DND-41 (cell line): ENCODE results near the gene PARVB.
A peak's percentile ranks its signal among the peaks of the same experiment; 100 is the strongest.

Experiments
- ATAC-seq: fragments of 200-7000 bp; cut with Tn5 transposase; 3 replicates; pipeline ENCODE4 v1.9.1; 2021; ENCODE audit warnings: low read depth; ENCODE audit not compliant: insufficient read depth
- DNase-seq: peaks from one replicate; pipeline ENCODE4 v3.0.0-alpha.2; 2020
- H2AFZ ChIP-seq: 2 replicates; pipeline ENCODE4 v1.6.0; 2012; ENCODE audit warnings: low read depth, low read length
- H3K27ac ChIP-seq: 2 replicates; pipeline ENCODE4 v1.5.1; 2012; ENCODE audit warnings: low read length, inconsistent platforms
- H3K27me3 ChIP-seq: fragments of 200-600 bp; sonication (generic); 2 replicates; pipeline ENCODE4 v1.6.0; 2012; ENCODE audit warnings: low read length, mild to moderate bottlenecking, inconsistent platforms; ENCODE audit not compliant: insufficient read depth, poor library complexity
- H3K36me3 ChIP-seq: 2 replicates; pipeline ENCODE4 v1.5.1; 2012; ENCODE audit warnings: low read length, inconsistent platforms; ENCODE audit not compliant: insufficient read depth
- H3K4me1 ChIP-seq: 2 replicates; pipeline ENCODE4 v1.5.1; 2012; ENCODE audit warnings: mild to moderate bottlenecking, low read length; ENCODE audit not compliant: insufficient read depth
- H3K4me2 ChIP-seq: 2 replicates; pipeline ENCODE4 v1.6.0; 2012; ENCODE audit warnings: mild to moderate bottlenecking, moderate library complexity, low read length, inconsistent platforms; ENCODE audit not compliant: insufficient read depth
- H3K4me3 ChIP-seq, 2 experiments: fragments of 200-600 bp in 1 of 2; shearing (Covaris generic) in 1 of 2; 2 replicates each; pipeline ENCODE4 v1.5.1; 2012 to 2016; ENCODE audit warnings: inconsistent platforms in 2 of 2, low read length in 2 of 2, mild to moderate bottlenecking in 2 of 2, low read depth in 1 of 2, moderate library complexity in 1 of 2
- H3K79me2 ChIP-seq: 2 replicates; pipeline ENCODE4 v1.6.0; 2012; ENCODE audit warnings: low read length, inconsistent platforms; ENCODE audit not compliant: insufficient read depth
- H3K9ac ChIP-seq: 2 replicates; pipeline ENCODE4 v1.6.0; 2012; ENCODE audit warnings: low read depth, mild to moderate bottlenecking, inconsistent platforms, low read length, moderate library complexity
- H3K9me3 ChIP-seq: 2 replicates; pipeline ENCODE4 v1.5.1; 2012; ENCODE audit warnings: low read length, moderate library complexity, mild to moderate bottlenecking, inconsistent platforms; ENCODE audit not compliant: insufficient read depth, severe bottlenecking
- H4K20me1 ChIP-seq: 2 replicates; pipeline ENCODE4 v1.6.0; 2012; ENCODE audit warnings: low read length; ENCODE audit not compliant: insufficient read depth
- CTCF ChIP-seq: IDR thresholded peaks from 2 replicates; pipeline ENCODE4 v1.5.1; 2012; ENCODE audit warnings: borderline replicate concordance, low read length, moderate library complexity, mild to moderate bottlenecking; ENCODE audit not compliant: poor library complexity, severe bottlenecking; ENCODE audit errors: extremely low read depth
- EZH2 ChIP-seq: IDR thresholded peaks from 3 replicates; pipeline ENCODE4 v1.6.1; 2012; ENCODE audit warnings: borderline replicate concordance, low read depth, mild to moderate bottlenecking, moderate library complexity, low read length, inconsistent platforms; ENCODE audit not compliant: severe bottlenecking

Gene PARVB

GRCh38 chr22:44076825-44077224 is 52.7 kb downstream of the PARVB start:
- no peak for ATAC-seq
- H4K20me1 ChIP-seq, result 0 out of 2 replicates have a peak, but pooled peaks cover 3% of the 10 kb centered on the region

GRCh38 chr22:44080936-44081861 is 57.1 kb downstream of the PARVB start:
- ATAC-seq (peak; percentile 87), DNase-seq (peak; percentile 76)
- Histone ChIP-seq H3K9me3 (no peaks in the 10 kb centered on the region), H3K4me1 (no peaks in the 10 kb centered on the region), H2AFZ (no peak overlapping the region), H4K20me1 (no peaks in the 10 kb centered on the region), H3K36me3 (no peaks in the 10 kb centered on the region), H3K79me2 (no peaks in the 10 kb centered on the region), H3K9ac (no peak overlapping the region), H3K4me2 (peak overlapping the region; percentile 32), H3K27ac (no peak overlapping the region), H3K27me3 (peaks cover 6% of the 10 kb centered on the region), H3K4me3 (no peak overlapping the region)
- TF ChIP-seq CTCF, result peak; percentile 92
- TF ChIP-seq EZH2, result no peak

More at GRCh38 chr22:44076825-44077224, 52.7 kb downstream of the PARVB start:
- TF ChIP-seq CTCF (no peak), EZH2 (no peak)
- no peaks in the 10 kb centered on the region for H3K79me2 ChIP-seq
- peaks cover 6% of the 10 kb centered on the region for H3K27me3 ChIP-seq
- H3K9me3 ChIP-seq, result no peaks in the 10 kb centered on the region
- H3K9ac ChIP-seq, result no peak overlapping the region
- DNase-seq, result no peak
- no peaks in the 10 kb centered on the region for H3K36me3 ChIP-seq
- H3K4me1 ChIP-seq, result no peaks in the 10 kb centered on the region
- no peak overlapping the region for H3K4me3 ChIP-seq
- no peak overlapping the region for H2AFZ ChIP-seq
- no peak overlapping the region for H3K4me2 ChIP-seq
- H3K27ac ChIP-seq, result no peak overlapping the region

- peaks cover 4% of the 10 kb centered on the region for H3K27me3 ChIP-seq
- H3K9ac ChIP-seq, result no peak overlapping the region
- no peak for ATAC-seq
- no peaks in the 10 kb centered on the region for H3K79me2 ChIP-seq
- H4K20me1 ChIP-seq, result no peaks in the 10 kb centered on the region
- H3K4me1 ChIP-seq, result no peaks in the 10 kb centered on the region
- no peaks in the 10 kb centered on the region for H3K9me3 ChIP-seq
- no peak overlapping the region for H3K4me2 ChIP-seq
- no peak overlapping the region for H3K27ac ChIP-seq
- DNase-seq, result no peak
- TF ChIP-seq CTCF (no peak), EZH2 (no peak)
- H2AFZ ChIP-seq, result no peak overlapping the region
- H3K4me3 ChIP-seq, result no peak overlapping the region
- no peaks in the 10 kb centered on the region for H3K36me3 ChIP-seq
These were observed 58.7 kb downstream of the PARVB start for GRCh38 chr22:44082801-44083200.
